Transverse colon (tissue), 4 donors: ENCODE measurements around the gene GPR62. TPM values are rescaled to one million over a fixed set of nuclear protein-coding genes. Genes with fewer than 3 reads are reported as not detected.

ENCODE experiments used
- DNase-seq: peaks from one replicate; pipeline ENCODE4 v3.0.0-alpha.2; 2019
- H3K27ac ChIP-seq, 4 donors: fragments of 200-600 bp; sonication (generic); 2 replicates each; pipeline ENCODE4 v1.5.1; 2016 to 2018; ENCODE audit warnings: inconsistent platforms in 4 of 4
- H3K27me3 ChIP-seq: fragments of 200-600 bp; sonication (generic); 2 replicates; pipeline ENCODE4 v1.5.1; 2017; ENCODE audit warnings: inconsistent platforms
- H3K36me3 ChIP-seq, 4 donors: fragments of 200-600 bp; sonication (generic); 2 replicates each; pipeline ENCODE4 v1.5.1; 2017 to 2019; ENCODE audit warnings: inconsistent platforms in 4 of 4
- H3K4me1 ChIP-seq, 4 donors: fragments of 200-600 bp; sonication (generic); 2 replicates each; pipeline ENCODE4 v1.5.1; 2017 to 2020; ENCODE audit warnings: inconsistent platforms in 4 of 4
- H3K4me3 ChIP-seq, 4 donors: fragments of 200-600 bp; sonication (generic); 1 replicate in 1 of 4; 2 replicates in 3 of 4; pipeline versions ENCODE4 v1.5.1 to v1.6.1; 2017 to 2019; ENCODE audit warnings: inconsistent platforms in 4 of 4
- H3K9me3 ChIP-seq, 2 donors: fragments of 200-600 bp; sonication (generic); 2 replicates each; pipeline ENCODE4 v1.5.1; 2017 to 2019; ENCODE audit warnings: inconsistent platforms in 2 of 2
- EP300 ChIP-seq: sonication (generic); formaldehyde crosslinking; IDR thresholded peaks from one replicate; pipeline ENCODE4 v1.6.1; 2017; ENCODE audit warnings: antibody characterized with exemption, low read depth
- POLR2A ChIP-seq: fragments of 450-650 bp; IDR thresholded peaks from one replicate; pipeline ENCODE4 v1.6.1; 2016; ENCODE audit warnings: antibody characterized with exemption, mild to moderate bottlenecking, moderate library complexity
- POLR2AphosphoS5 ChIP-seq, 3 donors: sonication (generic); formaldehyde crosslinking; IDR thresholded peaks; one replicate each; pipeline ENCODE4 v1.6.1; 2016; ENCODE audit warnings: antibody characterized with exemption in 3 of 3
- WGBS, 2 donors: methylation state at CpG; one replicate each; pipeline ENCODE4 v1.1.5; 2018; ENCODE audit warnings: low coverage in 1 of 2; 5-methylcytosine and 5-hydroxymethylcytosine counted together
- in situ Hi-C, 4 donors: fragments of 200-750 bp; cut with MboI; loops; one replicate each; pipeline versions ENCODE4 v1.15.0 to v1.15.1; 2017; ENCODE audit warnings: low sequenced_read_pairs in 3 of 4, low pct_ligation_motif_present in 1 of 4, low pct_unique_long_range_greater_than_20kb in 1 of 4
- intact Hi-C: fragments of 100-400 bp; cut with DNase I; formaldehyde crosslinking; loops from one replicate; pipeline ENCODE4 v1.15.1; 2023; ENCODE audit warnings: low total_unique reads
- total RNA-seq, 4 donors: library from RNA; depleted of rRNA; stranded (reverse); fragments of >200 nt; gene quantifications; one replicate each; pipeline ENCODE4 v1.1.0, GENCODE V29; 2016
- TF ChIP-seq, protein P1 (sequence below), 5 experiments: fragments of 200-600 bp in 3 of 5; fragments of 450-650 bp in 2 of 5; sonication (generic) in 3 of 5; IDR thresholded peaks; 1 replicate in 2 of 5; 2 replicates in 3 of 5; pipeline ENCODE4 v1.5.1; 2016 to 2017; ENCODE audit warnings: antibody characterized with exemption in 5 of 5, inconsistent platforms in 3 of 5, mild to moderate bottlenecking in 2 of 5, moderate library complexity in 1 of 5

Gene GPR62
- total RNA-seq, 4 donors from 2014 or later = not detected

DNA sequence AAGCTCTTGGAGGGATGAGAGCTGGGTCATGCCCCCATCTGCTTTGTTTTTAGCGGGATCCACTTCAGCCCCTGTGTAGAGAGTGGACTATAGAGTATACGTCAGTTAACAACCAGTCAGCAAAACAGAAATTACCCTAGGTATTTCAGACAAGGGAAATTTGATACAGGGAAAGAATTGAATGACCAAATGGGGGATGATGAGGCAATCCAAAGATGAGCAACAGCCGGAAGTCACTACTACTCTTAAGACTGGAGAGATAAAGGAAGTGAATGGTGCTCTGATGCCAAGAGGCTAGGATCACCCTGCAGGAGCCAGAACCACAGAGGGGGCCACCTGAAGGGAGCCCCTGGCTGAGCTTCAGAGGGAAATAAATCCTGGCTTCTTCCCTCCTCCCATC lies 1.7 kb upstream of the GPR62 start:
- DNase-seq = no peak
- WGBS, 2 donors = 65 to 79% methylated on average over 3 of the region's 3 CpGs
- H3K27me3 ChIP-seq = peaks cover 20% of the 10 kb centered on the region
- H3K36me3 ChIP-seq = no peaks in the 10 kb centered on the region
- no peak overlapping the region for H3K4me3 ChIP-seq
- TF ChIP-seq POLR2A = no peak
- TF ChIP-seq POLR2AphosphoS5 (IDR thresholded peaks at IDR 0.05) = no peak
- TF ChIP-seq EP300 = no peak
- TF ChIP-seq, protein P1, sequence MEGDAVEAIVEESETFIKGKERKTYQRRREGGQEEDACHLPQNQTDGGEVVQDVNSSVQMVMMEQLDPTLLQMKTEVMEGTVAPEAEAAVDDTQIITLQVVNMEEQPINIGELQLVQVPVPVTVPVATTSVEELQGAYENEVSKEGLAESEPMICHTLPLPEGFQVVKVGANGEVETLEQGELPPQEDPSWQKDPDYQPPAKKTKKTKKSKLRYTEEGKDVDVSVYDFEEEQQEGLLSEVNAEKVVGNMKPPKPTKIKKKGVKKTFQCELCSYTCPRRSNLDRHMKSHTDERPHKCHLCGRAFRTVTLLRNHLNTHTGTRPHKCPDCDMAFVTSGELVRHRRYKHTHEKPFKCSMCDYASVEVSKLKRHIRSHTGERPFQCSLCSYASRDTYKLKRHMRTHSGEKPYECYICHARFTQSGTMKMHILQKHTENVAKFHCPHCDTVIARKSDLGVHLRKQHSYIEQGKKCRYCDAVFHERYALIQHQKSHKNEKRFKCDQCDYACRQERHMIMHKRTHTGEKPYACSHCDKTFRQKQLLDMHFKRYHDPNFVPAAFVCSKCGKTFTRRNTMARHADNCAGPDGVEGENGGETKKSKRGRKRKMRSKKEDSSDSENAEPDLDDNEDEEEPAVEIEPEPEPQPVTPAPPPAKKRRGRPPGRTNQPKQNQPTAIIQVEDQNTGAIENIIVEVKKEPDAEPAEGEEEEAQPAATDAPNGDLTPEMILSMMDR (IDR thresholded peaks at IDR 0.05) = no peak
- intact Hi-C loops (no loop called here), in situ Hi-C loops (no loop called here)
- H3K9me3 ChIP-seq = no peaks in the 10 kb centered on the region
- H3K27ac ChIP-seq = no peak overlapping the region
- peaks cover 0 to 16% (median 10%) of the 10 kb centered on the region in 4 donors for H3K4me1 ChIP-seq

DNA sequence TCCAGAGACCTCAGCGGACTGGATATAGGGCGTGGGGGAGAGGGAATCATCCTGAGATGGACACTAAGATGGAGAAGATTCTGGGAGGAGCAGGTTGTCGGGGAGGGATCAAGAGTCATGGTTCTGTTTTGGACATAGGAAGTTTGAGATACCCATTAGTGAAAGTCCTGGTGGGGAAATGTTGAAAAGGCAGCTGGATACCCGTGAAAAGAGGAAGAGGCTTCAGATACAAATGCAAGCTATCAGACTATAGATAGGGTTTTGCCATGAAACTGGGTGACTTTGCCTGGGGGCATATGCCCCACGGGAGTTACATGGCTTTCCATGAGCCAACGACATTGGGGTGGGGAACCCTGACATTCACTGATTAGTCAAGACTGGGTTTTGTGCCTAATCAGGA lies 1.1 kb upstream of the GPR62 start:
- TF ChIP-seq, protein P1 (IDR thresholded peaks at IDR 0.05) = no peak
- no peak for TF ChIP-seq EP300
- no peak for TF ChIP-seq POLR2AphosphoS5 (IDR thresholded peaks at IDR 0.05)
- TF ChIP-seq POLR2A = no peak
- Histone ChIP-seq H3K4me3 (no peak overlapping the region), H3K36me3 (no peaks in the 10 kb centered on the region), H3K27me3 (peaks cover 20% of the 10 kb centered on the region), H3K27ac (no peak overlapping the region), H3K9me3 (no peaks in the 10 kb centered on the region), H3K4me1 (peaks cover 0 to 16% (median 10%) of the 10 kb centered on the region in 4 donors)
- intact Hi-C loops (no loop called here), in situ Hi-C loops (no loop called here)
- no peak for DNase-seq
- WGBS, 2 donors = 67 to 73% methylated on average over 3 to 6 of the region's 6 CpGs

DNA sequence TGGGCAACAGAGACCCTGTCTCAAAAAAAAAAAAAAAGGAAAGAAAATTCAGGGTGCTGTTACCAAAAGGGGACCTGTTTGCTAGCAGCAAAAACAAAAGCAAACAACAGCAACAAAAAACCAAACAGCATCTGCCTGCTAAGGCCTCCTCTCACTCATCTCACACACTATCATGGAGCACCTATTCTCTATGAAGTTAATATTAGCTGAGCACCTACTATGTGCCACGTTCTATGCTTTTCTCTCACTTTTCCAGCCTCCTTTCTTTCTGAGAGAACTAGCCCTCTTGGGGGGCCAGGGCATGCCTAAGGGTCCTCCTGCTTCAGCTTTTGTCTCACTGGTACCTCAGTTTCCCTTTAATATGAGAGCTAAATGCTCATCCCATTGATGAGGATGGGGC lies 468 bp upstream of the GPR62 start:
- intact Hi-C loops = no loop called here
- in situ Hi-C loops = no loop called here
- Histone ChIP-seq H3K27ac (no peak overlapping the region), H3K4me1 (peaks cover 0 to 16% (median 10%) of the 10 kb centered on the region in 4 donors), H3K4me3 (no peak overlapping the region), H3K9me3 (no peaks in the 10 kb centered on the region), H3K27me3 (peaks cover 20% of the 10 kb centered on the region), H3K36me3 (no peaks in the 10 kb centered on the region)
- TF ChIP-seq POLR2A (no peak), EP300 (no peak), POLR2AphosphoS5 (IDR thresholded peaks at IDR 0.05) (no peak)
- TF ChIP-seq, protein P1 (IDR thresholded peaks at IDR 0.05) = no peak
- WGBS, 2 donors = 55 to 82% methylated on average over 1 of the region's 1 CpG
- no peak for DNase-seq

DNA sequence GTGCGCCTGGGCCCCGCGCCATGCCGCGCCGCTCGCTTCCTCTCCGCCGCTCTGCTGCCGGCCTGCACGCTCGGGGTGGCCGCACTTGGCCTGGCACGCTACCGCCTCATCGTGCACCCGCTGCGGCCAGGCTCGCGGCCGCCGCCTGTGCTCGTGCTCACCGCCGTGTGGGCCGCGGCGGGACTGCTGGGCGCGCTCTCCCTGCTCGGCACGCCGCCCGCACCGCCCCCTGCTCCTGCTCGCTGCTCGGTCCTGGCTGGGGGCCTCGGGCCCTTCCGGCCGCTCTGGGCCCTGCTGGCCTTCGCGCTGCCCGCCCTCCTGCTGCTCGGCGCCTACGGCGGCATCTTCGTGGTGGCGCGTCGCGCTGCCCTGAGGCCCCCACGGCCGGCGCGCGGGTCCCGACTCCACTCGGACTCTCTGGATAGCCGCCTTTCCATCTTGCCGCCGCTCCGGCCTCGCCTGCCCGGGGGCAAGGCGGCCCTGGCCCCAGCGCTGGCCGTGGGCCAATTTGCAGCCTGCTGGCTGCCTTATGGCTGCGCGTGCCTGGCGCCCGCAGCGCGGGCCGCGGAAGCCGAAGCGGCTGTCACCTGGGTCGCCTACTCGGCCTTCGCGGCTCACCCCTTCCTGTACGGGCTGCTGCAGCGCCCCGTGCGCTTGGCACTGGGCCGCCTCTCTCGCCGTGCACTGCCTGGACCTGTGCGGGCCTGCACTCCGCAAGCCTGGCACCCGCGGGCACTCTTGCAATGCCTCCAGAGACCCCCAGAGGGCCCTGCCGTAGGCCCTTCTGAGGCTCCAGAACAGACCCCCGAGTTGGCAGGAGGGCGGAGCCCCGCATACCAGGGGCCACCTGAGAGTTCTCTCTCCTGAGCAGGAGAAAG lies 951 bp downstream of the GPR62 start:
- DNase-seq = peak; percentile 52
- no peaks in the 10 kb centered on the region for H3K9me3 ChIP-seq
- intact Hi-C loops = no loop called here
- H3K27ac ChIP-seq = peak overlapping the region; percentile 64 to 84 (median 80)
- 16% methylated on average over 68 of the region's 97 CpGs; no CpG with 5 or more reads in 1 of the 2 donors for WGBS, 2 donors
- H3K4me1 ChIP-seq = peaks cover 0 to 16% (median 10%) of the 10 kb centered on the region in 4 donors
- in situ Hi-C loops = no loop called here
- H3K4me3 ChIP-seq = peak overlapping the region; percentile 22 to 53 (median 38)
- H3K27me3 ChIP-seq = peaks cover 20% of the 10 kb centered on the region
- H3K36me3 ChIP-seq = no peaks in the 10 kb centered on the region
- TF ChIP-seq, protein P1 (IDR thresholded peaks at IDR 0.05) = peak; percentile 36 to 52 (median 43)
- no peak for TF ChIP-seq POLR2AphosphoS5 (IDR thresholded peaks at IDR 0.05)
